Osteocyte (in vitro differentiated cells): ENCODE results near the gene MRGPRD. TPM values are rescaled to one million over a fixed set of nuclear protein-coding genes. Genes with fewer than 3 reads are reported as not detected.

Experiments
- DNase-seq: peaks from one replicate; pipeline ENCODE4 v3.0.0; 2021; ENCODE audit warnings: mixed read lengths; ENCODE audit not compliant: unreplicated experiment; ENCODE audit errors: extremely low spot score
- H3K27ac Mint-ChIP-seq: one replicate; pipeline ENCODE4 v1.8.0; 2021; ENCODE audit warnings: mild to moderate bottlenecking, mixed read lengths; ENCODE audit not compliant: unreplicated experiment
- H3K27me3 Mint-ChIP-seq: one replicate; pipeline ENCODE4 v1.8.0; 2021; ENCODE audit warnings: mixed read lengths; ENCODE audit not compliant: unreplicated experiment
- H3K36me3 Mint-ChIP-seq: one replicate; pipeline ENCODE4 v1.8.0; 2021; ENCODE audit warnings: mixed read lengths; ENCODE audit not compliant: unreplicated experiment
- H3K4me1 Mint-ChIP-seq: one replicate; pipeline ENCODE4 v1.8.0; 2021; ENCODE audit warnings: mixed read lengths; ENCODE audit not compliant: unreplicated experiment
- H3K4me3 Mint-ChIP-seq: one replicate; pipeline ENCODE4 v1.8.0; 2021; ENCODE audit warnings: mild to moderate bottlenecking, moderate library complexity, mixed read lengths; ENCODE audit not compliant: unreplicated experiment
- H3K9me3 Mint-ChIP-seq: one replicate; pipeline ENCODE4 v1.8.0; 2021; ENCODE audit warnings: mixed read lengths; ENCODE audit not compliant: unreplicated experiment
- CTCF ChIP-seq: fragments of 200-600 bp; sonication (generic); IDR thresholded peaks from 2 replicates; pipeline ENCODE4 v1.5.0; 2021; ENCODE audit warnings: antibody characterized with exemption, mild to moderate bottlenecking, moderate library complexity
- total RNA-seq: library from RNA; stranded (reverse); gene quantifications from 2 replicates; pipeline ENCODE4 v1.2.1, GENCODE V29; 2021

Gene MRGPRD
- total RNA-seq, 1 donor from 2014 or later: not detected

GRCh38 chr11:68956547-68957254 is 24.1 kb downstream of the MRGPRD start:
- no peak for DNase-seq
- H3K27me3 Mint-ChIP-seq: no peaks in the 10 kb centered on the region
- no peak for TF ChIP-seq CTCF

GRCh38 chr11:68956142-68956541 is 24.6 kb downstream of the MRGPRD start:
- peak; percentile 33 for TF ChIP-seq CTCF
- no peaks in the 10 kb centered on the region for H3K4me1 Mint-ChIP-seq
- no peaks in the 10 kb centered on the region for H3K36me3 Mint-ChIP-seq
- H3K27me3 Mint-ChIP-seq: no peaks in the 10 kb centered on the region
- no peak for DNase-seq
- H3K9me3 Mint-ChIP-seq: no peaks in the 10 kb centered on the region
- H3K27ac Mint-ChIP-seq: no peak overlapping the region
- no peak overlapping the region for H3K4me3 Mint-ChIP-seq

More at GRCh38 chr11:68956547-68957254, 24.1 kb downstream of the MRGPRD start:
- H3K36me3 Mint-ChIP-seq: no peaks in the 10 kb centered on the region
- H3K27ac Mint-ChIP-seq: no peak overlapping the region
- H3K4me3 Mint-ChIP-seq: no peak overlapping the region
- H3K4me1 Mint-ChIP-seq: no peaks in the 10 kb centered on the region
- H3K9me3 Mint-ChIP-seq: no peaks in the 10 kb centered on the region

- no peak for DNase-seq
- no peaks in the 10 kb centered on the region for H3K27me3 Mint-ChIP-seq
- H3K36me3 Mint-ChIP-seq: no peaks in the 10 kb centered on the region
- no peak overlapping the region for H3K27ac Mint-ChIP-seq
- TF ChIP-seq CTCF: no peak
- H3K9me3 Mint-ChIP-seq: no peaks in the 10 kb centered on the region
- H3K4me3 Mint-ChIP-seq: no peak overlapping the region
- H3K4me1 Mint-ChIP-seq: no peaks in the 10 kb centered on the region
These were observed 25.2 kb downstream of the MRGPRD start for GRCh38 chr11:68955607-68955958.

GRCh38 chr11:68954836-68955606 is 25.8 kb downstream of the MRGPRD start:
- Mint-ChIP-seq H3K4me3 (no peak overlapping the region), H3K36me3 (no peaks in the 10 kb centered on the region), H3K27me3 (no peaks in the 10 kb centered on the region), H3K9me3 (no peaks in the 10 kb centered on the region), H3K27ac (no peak overlapping the region), H3K4me1 (no peaks in the 10 kb centered on the region)
- TF ChIP-seq CTCF: no peak
- DNase-seq: no peak

DNA sequence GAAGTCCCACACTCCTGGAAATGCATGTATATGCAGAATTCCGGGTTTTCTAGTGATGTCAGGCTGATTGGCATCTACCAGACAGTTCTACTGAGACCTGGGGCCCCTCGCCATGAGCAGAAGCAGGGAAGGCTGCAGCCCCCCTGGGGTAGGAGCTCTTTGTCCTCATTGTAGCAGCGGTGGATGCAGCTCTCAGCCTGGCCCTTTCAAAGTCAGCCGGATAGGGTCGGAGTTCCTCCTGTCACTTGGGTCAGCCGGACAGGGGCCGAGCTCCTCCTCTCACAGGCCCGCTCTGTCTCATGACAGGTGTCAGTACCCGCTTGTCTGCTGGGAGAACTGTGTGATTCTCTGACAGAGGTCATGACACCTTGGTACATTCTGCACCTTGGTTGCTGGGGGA is 30.0 kb downstream of the MRGPRD start:
- no peaks in the 10 kb centered on the region for H3K9me3 Mint-ChIP-seq
- H3K4me1 Mint-ChIP-seq: peaks cover 13% of the 10 kb centered on the region
- no peak overlapping the region for H3K27ac Mint-ChIP-seq
- no peaks in the 10 kb centered on the region for H3K36me3 Mint-ChIP-seq
- no peak overlapping the region for H3K4me3 Mint-ChIP-seq
- no peaks in the 10 kb centered on the region for H3K27me3 Mint-ChIP-seq
- no peak for DNase-seq
- TF ChIP-seq CTCF: no peak
